Measurements from ENCODE around the gene ANGPTL7. TPM values are rescaled to one million over a fixed set of nuclear protein-coding genes. Genes with fewer than 3 reads are reported as not detected.

Gene ANGPTL7
- total and polyA plus RNA-seq, 2 of the 8 experiments (the other 6 are each of a cell fraction or from before 2014, with no cell fraction given), result not detected

GRCh38 chr1:11169202-11169601, 20.0 kb upstream of the ANGPTL7 start:
- Histone ChIP-seq H4K8ac (ENCODE audit: extremely low read depth, insufficient read depth, low read length) (no peak overlapping the region), H2BK15ac (ENCODE audit: low read length) (no peak overlapping the region), H3K9ac (replicated peaks in 1 of 4; ENCODE audit: extremely low read depth in 1 of 4, low read depth in 3 of 4, low read length in 3 of 4) (no peak overlapping the region), H3K79me2 (ENCODE audit: control insufficient read depth in 1 of 2, insufficient read depth in 2 of 2, low read length in 2 of 2) (no peaks in the 10 kb centered on the region), H2BK120ac (replicated peaks; ENCODE audit: low read depth, low read length) (no peak overlapping the region), H3K4me1 (replicated peaks in 1 of 4; ENCODE audit: control insufficient read depth in 3 of 4, insufficient read depth in 4 of 4, low read length in 3 of 4) (no peaks in the 10 kb centered on the region), H3K23ac (ENCODE audit: insufficient read length) (no peak overlapping the region), H3K56ac (replicated peaks; ENCODE audit: insufficient read length, low read depth, low read length) (no peak overlapping the region), H3K4ac (replicated peaks; ENCODE audit: insufficient read length, low read depth, low read length) (no peak overlapping the region), H2AFZ (ENCODE audit: low read length) (no peak overlapping the region), H3K79me1 (ENCODE audit: low read depth, low read length) (no peaks in the 10 kb centered on the region), H3K14ac (ENCODE audit: insufficient read length) (no peak overlapping the region), H2BK5ac (ENCODE audit: low read depth, low read length) (no peak overlapping the region), H2BK12ac (ENCODE audit: low read depth, low read length) (no peak overlapping the region), H3K27me3 (replicated peaks in 1 of 4; ENCODE audit: control insufficient read depth in 3 of 4, extremely low read depth in 1 of 4, insufficient read depth in 3 of 4, low read length in 3 of 4) (no peaks in the 10 kb centered on the region), H2AK5ac (ENCODE audit: low read depth, low read length) (no peak overlapping the region), H3K4me3 (ENCODE audit: extremely low read depth in 1 of 4, insufficient read depth in 2 of 4, low read depth in 3 of 4, low read length in 4 of 4) (no peak overlapping the region), H4K5ac (ENCODE audit: insufficient read length, low read depth, low read length) (no peak overlapping the region), H3K23me2 (ENCODE audit: low read depth, low read length) (no peaks in the 10 kb centered on the region), H4K20me1 (replicated peaks in 1 of 2; ENCODE audit: control insufficient read depth in 1 of 2, insufficient read depth in 2 of 2, low read length in 2 of 2) (no peaks in the 10 kb centered on the region), H3K27ac (ENCODE audit: low read depth, low read length) (no peak overlapping the region), H3K36me3 (ENCODE audit: control insufficient read depth in 2 of 4, insufficient read depth in 4 of 4, low read length in 3 of 4) (peaks cover 0 to 9% (median 2%) of the 10 kb centered on the region in 4 experiments; a peak in 4 of 8 replicates), H3K4me2 (ENCODE audit: insufficient read depth in 1 of 2, low read depth in 2 of 2, low read length in 2 of 2) (no peak overlapping the region), H3K9me3 (ENCODE audit: insufficient read depth in 2 of 2, low read depth in 1 of 2, low read length in 1 of 2) (no peaks in the 10 kb centered on the region), H2BK20ac (ENCODE audit: low read length) (no peak overlapping the region), H3K18ac (ENCODE audit: extremely low read depth, low read length) (no peak overlapping the region), H4K91ac (replicated peaks; ENCODE audit: insufficient read length, low read length) (no peak overlapping the region)
- FAIRE-seq (no peak), DNase-seq (ENCODE audit: low read depth in 1 of 2, low spot score in 2 of 2) (no peak)
- ChIA-PET POLR2A (ENCODE audit: partially characterized antibody) (interaction anchor here (1.5 to 1.7 kb wide), 2 partner anchors 9 to 10 kb away, joined by 3 to 5 read pairs; no protein-coding TSS in a partner anchor), CTCF (ENCODE audit: partially characterized antibody) (no interaction called here)
- WGBS, 2 experiments (ENCODE audit: extremely low coverage in 1 of 2, insufficient coverage in 1 of 2, insufficient read length in 1 of 2, insufficient replicate concordance in 2 of 2, low coverage in 1 of 2, low lambda C conversion rate in 2 of 2, missing lambda C conversion rate in 1 of 2), result 92% methylated on average over 3 of the region's 3 CpGs; no CpG with 5 or more reads in 1 of the 2 experiments
- TF ChIP-seq CEBPB (IDR thresholded peaks at IDR 0.05; ENCODE audit: low read depth, low read length) (no peak), BACH1 (IDR thresholded peaks at IDR 0.05; ENCODE audit: low read length) (no peak), YY1 (IDR thresholded peaks at IDR 0.05; ENCODE audit: low read depth, low read length) (no peak), USF2 (IDR thresholded peaks at IDR 0.05; ENCODE audit: low read length) (no peak), SRF (IDR thresholded peaks at IDR 0.05; ENCODE audit: low read depth, low read length) (no peak), ATF2 (IDR thresholded peaks at IDR 0.05; ENCODE audit: low read length) (no peak), RAD21 (IDR thresholded peaks at IDR 0.05 in 1 of 2, conservative IDR thresholded peaks at IDR 0.05 in 1 of 2; ENCODE audit: low read depth in 2 of 2, low read length in 2 of 2) (no peak), KDM4A (IDR thresholded peaks at IDR 0.05; ENCODE audit: low read depth, low read length, severe bottlenecking) (no peak), PHF8 (conservative IDR thresholded peaks at IDR 0.05; ENCODE audit: low read depth, low read length) (no peak), SP1 (IDR thresholded peaks at IDR 0.05; ENCODE audit: low read depth, low read length) (no peak), KDM1A (IDR thresholded peaks at IDR 0.05; ENCODE audit: borderline replicate concordance, low read length) (no peak), TAF7 (optimal IDR thresholded peaks at IDR 0.05; ENCODE audit: borderline replicate concordance, low read depth, low read length) (no peak)

All from H1 (cell line).